ENCODE measurements around the gene GUCY1A1. TPM values are rescaled to one million over a fixed set of nuclear protein-coding genes. Genes with fewer than 3 reads are reported as not detected.
A peak's percentile ranks its signal among the peaks of the same experiment; 100 is the strongest.

Gene GUCY1A1
- total and polyA plus RNA-seq, 12 donors, result 6.7 to 101 (median 60.2) TPM

DNA sequence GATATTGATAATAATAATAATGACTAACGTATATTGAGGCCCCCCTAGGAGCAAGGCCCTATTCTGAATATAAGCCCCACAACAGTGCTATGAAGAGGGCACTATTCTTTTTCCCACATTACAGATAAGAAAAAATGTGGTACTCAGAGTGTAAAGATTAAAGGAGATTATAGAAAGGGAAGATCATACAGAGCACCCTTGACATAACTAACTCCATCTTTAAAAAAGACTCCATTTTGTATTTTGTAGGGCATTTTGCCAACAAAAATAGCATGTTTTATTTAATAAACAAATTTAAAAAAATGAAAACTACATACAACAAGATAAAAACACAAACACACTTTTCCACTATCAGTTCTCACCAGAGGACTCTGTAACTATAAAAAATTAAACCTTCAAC is 42.1 kb downstream of the GUCY1A1 start:
- H3K4me1 ChIP-seq, result peaks cover 0 to 34% (median 13%) of the 10 kb centered on the region in 9 donors
- TF ChIP-seq, protein P1, sequence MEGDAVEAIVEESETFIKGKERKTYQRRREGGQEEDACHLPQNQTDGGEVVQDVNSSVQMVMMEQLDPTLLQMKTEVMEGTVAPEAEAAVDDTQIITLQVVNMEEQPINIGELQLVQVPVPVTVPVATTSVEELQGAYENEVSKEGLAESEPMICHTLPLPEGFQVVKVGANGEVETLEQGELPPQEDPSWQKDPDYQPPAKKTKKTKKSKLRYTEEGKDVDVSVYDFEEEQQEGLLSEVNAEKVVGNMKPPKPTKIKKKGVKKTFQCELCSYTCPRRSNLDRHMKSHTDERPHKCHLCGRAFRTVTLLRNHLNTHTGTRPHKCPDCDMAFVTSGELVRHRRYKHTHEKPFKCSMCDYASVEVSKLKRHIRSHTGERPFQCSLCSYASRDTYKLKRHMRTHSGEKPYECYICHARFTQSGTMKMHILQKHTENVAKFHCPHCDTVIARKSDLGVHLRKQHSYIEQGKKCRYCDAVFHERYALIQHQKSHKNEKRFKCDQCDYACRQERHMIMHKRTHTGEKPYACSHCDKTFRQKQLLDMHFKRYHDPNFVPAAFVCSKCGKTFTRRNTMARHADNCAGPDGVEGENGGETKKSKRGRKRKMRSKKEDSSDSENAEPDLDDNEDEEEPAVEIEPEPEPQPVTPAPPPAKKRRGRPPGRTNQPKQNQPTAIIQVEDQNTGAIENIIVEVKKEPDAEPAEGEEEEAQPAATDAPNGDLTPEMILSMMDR (IDR thresholded peaks at IDR 0.05), result no peak
- no peaks in the 10 kb centered on the region for H3K27me3 ChIP-seq
- H3K36me3 ChIP-seq, result peaks cover 0 to 71% (median 6%) of the 10 kb centered on the region in 9 donors
- H3K4me3 ChIP-seq, result no peak overlapping the region
- 84 to 88% methylated on average over 1 of the region's 1 CpG for WGBS, 2 donors
- intact Hi-C loops (cut with DNase I), result loop anchor here in 1 of 10 donors (5.0 kb wide), 1 partner anchor 41 kb away; the partner anchor contains the start of gene GUCY1A1
- no peak overlapping the region for H3K27ac ChIP-seq
- ATAC-seq (no peak), DNase-seq (no peak)
- H3K9me3 ChIP-seq, result no peaks in the 10 kb centered on the region

DNA sequence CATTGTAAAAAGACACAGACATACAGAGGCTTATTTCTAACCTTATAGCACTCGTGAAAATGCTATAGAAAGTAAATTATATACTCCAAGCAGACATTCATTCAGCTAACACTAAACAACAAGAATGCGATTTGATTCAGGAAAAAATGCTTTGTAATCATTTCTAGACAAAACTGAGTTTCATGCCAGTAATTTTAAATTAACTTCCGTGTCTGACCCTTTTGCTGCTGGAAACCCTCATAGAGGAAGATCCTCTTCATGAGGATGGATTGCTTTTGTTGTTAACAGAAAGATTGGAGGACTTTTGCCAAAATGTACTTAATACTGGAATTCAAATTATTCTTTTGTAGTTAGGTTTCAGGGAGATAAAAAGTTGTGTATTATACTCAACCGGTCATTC is 43.3 kb downstream of the GUCY1A1 start:
- H3K27me3 ChIP-seq, result no peaks in the 10 kb centered on the region
- no peaks in the 10 kb centered on the region for H3K9me3 ChIP-seq
- TF ChIP-seq, protein P1 (IDR thresholded peaks at IDR 0.05), result no peak
- WGBS, 2 donors, result 60 to 70% methylated on average over 4 of the region's 4 CpGs
- DNase-seq (no peak), ATAC-seq (no peak)
- peaks cover 0 to 82% (median 6%) of the 10 kb centered on the region in 9 donors for H3K36me3 ChIP-seq
- no peak overlapping the region for H3K4me3 ChIP-seq
- intact Hi-C loops (cut with DNase I), result loop anchor here in 2 of 10 donors (5.0 kb wide), 2 partner anchors 43 to 57 kb away; partner anchors contain the start of gene GUCY1A1 (in 1 of the 2)
- peaks cover 0 to 23% (median 12%) of the 10 kb centered on the region in 9 donors for H3K4me1 ChIP-seq
- H3K27ac ChIP-seq, result peak overlapping the region in 1 of 10 donors; percentile 8

DNA sequence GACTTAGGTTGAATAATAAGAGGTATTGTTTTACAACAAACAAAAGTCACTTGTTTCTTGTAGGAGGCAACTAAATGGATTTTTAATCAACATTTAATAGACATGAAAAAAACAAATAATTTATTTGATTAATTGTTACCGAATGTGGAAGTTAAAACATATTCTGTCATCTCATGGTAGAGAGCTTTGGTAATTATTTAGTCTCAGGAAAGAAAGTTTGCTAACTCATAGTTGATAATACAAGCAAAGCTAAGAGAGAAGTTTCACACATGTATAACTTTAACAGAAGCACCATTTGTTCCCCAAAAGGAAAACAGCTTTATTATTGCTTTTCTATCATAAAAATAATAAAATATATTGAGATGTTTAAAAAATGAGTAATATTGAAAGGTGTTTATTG is 44.9 kb downstream of the GUCY1A1 start:
- Histone ChIP-seq H3K27me3 (no peaks in the 10 kb centered on the region), H3K36me3 (peaks cover 0 to 99% (median 6%) of the 10 kb centered on the region in 9 donors), H3K4me1 (peaks cover 0 to 7% (median under 1%) of the 10 kb centered on the region in 9 donors), H3K27ac (no peak overlapping the region), H3K4me3 (no peak overlapping the region), H3K9me3 (no peaks in the 10 kb centered on the region)
- TF ChIP-seq, protein P1 (IDR thresholded peaks at IDR 0.05), result no peak
- DNase-seq (no peak), ATAC-seq (no peak)
- intact Hi-C loops (cut with DNase I), result loop anchor here in 1 of 10 donors (5.0 kb wide), 1 partner anchor 56 kb away; no protein-coding TSS in a partner anchor
- 86 to 91% methylated on average over 1 of the region's 1 CpG for WGBS, 2 donors

DNA sequence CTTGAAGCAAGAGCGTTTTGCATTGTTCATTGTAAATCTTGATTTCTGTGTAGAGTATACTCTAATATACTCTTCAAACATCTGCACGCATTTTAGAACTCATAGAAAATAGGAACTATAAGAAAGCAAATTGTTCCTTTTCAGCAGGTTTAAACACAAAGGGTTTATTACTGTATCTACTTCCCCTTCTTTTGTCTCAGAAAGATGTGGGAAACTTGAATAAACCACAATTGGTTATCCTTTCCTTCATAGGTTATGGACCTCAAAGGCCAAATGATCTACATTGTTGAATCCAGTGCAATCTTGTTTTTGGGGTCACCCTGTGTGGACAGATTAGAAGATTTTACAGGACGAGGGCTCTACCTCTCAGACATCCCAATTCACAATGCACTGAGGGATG is 46.2 kb downstream of the GUCY1A1 start:
- DNase-seq, result no peak
- TF ChIP-seq, protein P1 (IDR thresholded peaks at IDR 0.05), result no peak
- WGBS, 2 donors, result 79 to 89% methylated on average over 3 of the region's 3 CpGs
- Histone ChIP-seq H3K4me1 (peaks cover 0 to 4% (median 0%) of the 10 kb centered on the region in 9 donors), H3K4me3 (no peak overlapping the region), H3K27me3 (no peaks in the 10 kb centered on the region), H3K9me3 (no peaks in the 10 kb centered on the region), H3K27ac (no peak overlapping the region), H3K36me3 (peaks cover 0 to 100% (median 6%) of the 10 kb centered on the region in 9 donors)
- ATAC-seq, result no peak
- intact Hi-C loops (cut with DNase I), result loop anchor here in 1 of 10 donors (5.0 kb wide), 1 partner anchor 54 kb away; no protein-coding TSS in a partner anchor
